ENCODE results near the gene TUBB2B. TPM values are rescaled to one million over a fixed set of nuclear protein-coding genes. Genes with fewer than 3 reads are reported as not detected.
A peak's percentile ranks its signal among the peaks of the same experiment; 100 is the strongest.

Gene TUBB2B
- total and polyA plus RNA-seq, 2 experiments from 2014 or later, result 355 to 794 TPM

- ATAC-seq (no peak), DNase-seq (ENCODE audit: low spot score) (no peak)
- Mint-ChIP-seq H3K4me1 (peaks cover 52% of the 10 kb centered on the region), H3K27me3 (ENCODE audit: insufficient read depth, low read depth, poor library complexity) (peaks cover 40% of the 10 kb centered on the region), H3K9me3 (no peaks in the 10 kb centered on the region; the same call in 2 of the 3 replicates), H3K27ac (no peak overlapping the region), H3K4me3 (peak overlapping the region; percentile 91), H3K36me3 (ENCODE audit: low read depth) (no peaks in the 10 kb centered on the region; the same call in 2 of the 3 replicates)
- Histone ChIP-seq H3K4me2 (peak overlapping the region; percentile 96; the same call in 1 of the 2 replicates), H2AFZ (no peak overlapping the region), H4K20me1 (replicated peaks; ENCODE audit: insufficient read depth) (no peaks in the 10 kb centered on the region), H3K27me3 (ENCODE audit: insufficient read depth) (peaks cover 36% of the 10 kb centered on the region), H3K4me3 (no peak overlapping the region), H3K9me2 (ENCODE audit: insufficient read depth) (no peaks in the 10 kb centered on the region), H3K79me2 (replicated peaks; ENCODE audit: insufficient read depth) (peaks cover 4% of the 10 kb centered on the region; the same call in 1 of the 2 replicates), H3K36me3 (ENCODE audit: insufficient read depth) (no peaks in the 10 kb centered on the region), H3F3A (replicated peaks; ENCODE audit: low read depth) (peaks cover 28% of the 10 kb centered on the region), H3K27ac (ENCODE audit: low read depth) (no peak overlapping the region), H3K4me1 (ENCODE audit: insufficient read depth) (peaks cover 52% of the 10 kb centered on the region)
- no peak for TF ChIP-seq EZH2 (IDR thresholded peaks at IDR 0.05; ENCODE audit: low read depth, unreplicated experiment)
- TF ChIP-seq ZNF114 (CRISPR knock-in tag; IDR thresholded peaks at IDR 0.05), result no peak
- no peak for TF ChIP-seq EZH2phosphoT487 (IDR thresholded peaks at IDR 0.05; ENCODE audit: unreplicated experiment)
- TF ChIP-seq REST (IDR thresholded peaks at IDR 0.05; ENCODE audit: unreplicated experiment), result no peak
- TF ChIP-seq CTCF (conservative IDR thresholded peaks at IDR 0.05; ENCODE audit: low read depth in 2 of 2), result no peak
- no peak for TF ChIP-seq ZNF462 (CRISPR knock-in tag; IDR thresholded peaks at IDR 0.05)
- no peak for TF ChIP-seq POLR2AphosphoS5 (IDR thresholded peaks at IDR 0.05; ENCODE audit: low read depth)
- TF ChIP-seq STAT1 (IDR thresholded peaks at IDR 0.05; ENCODE audit: unreplicated experiment), result no peak
- no peak for TF ChIP-seq JUNB (IDR thresholded peaks at IDR 0.05; ENCODE audit: unreplicated experiment)
- no peak for TF ChIP-seq NANOG (IDR thresholded peaks at IDR 0.05; ENCODE audit: borderline replicate concordance)
- TF ChIP-seq ETS1 (IDR thresholded peaks at IDR 0.05), result no peak
- no peak for TF ChIP-seq CREB1 (CRISPR knock-in tag; IDR thresholded peaks at IDR 0.05; ENCODE audit: low read depth)
- no peak for TF ChIP-seq ZNF331 (CRISPR knock-in tag; IDR thresholded peaks at IDR 0.05; ENCODE audit: low read depth)
Observed at GRCh38 chr6:3233321-3233720, 5.9 kb upstream of the TUBB2B start.
